Epidermal melanocyte (primary cell): ENCODE results near the gene CEP128.
A peak's percentile ranks its signal among the peaks of the same experiment; 100 is the strongest.
"Not testable (repeated sequence)": the region's sequence is repeated elsewhere in the genome, so short reads cannot be mapped to it uniquely, and the experiment has no call there.

Source experiments
- DNase-seq: peaks from one replicate; pipeline ENCODE4 v3.0.0; 2011; ENCODE audit warnings: low spot score; ENCODE audit not compliant: insufficient read length

The CEP128 gene

GRCh38 chr14:80954687-80955299 lies 13.3 kb upstream of the CEP128 start:
- DNase-seq = peak; percentile 41

- DNase-seq = not testable (repeated sequence)
Observed at GRCh38 chr14:80953211-80953610, 11.7 kb upstream of the CEP128 start.

GRCh38 chr14:80951491-80951890 lies 10.0 kb upstream of the CEP128 start:
- no peak for DNase-seq

DNA sequence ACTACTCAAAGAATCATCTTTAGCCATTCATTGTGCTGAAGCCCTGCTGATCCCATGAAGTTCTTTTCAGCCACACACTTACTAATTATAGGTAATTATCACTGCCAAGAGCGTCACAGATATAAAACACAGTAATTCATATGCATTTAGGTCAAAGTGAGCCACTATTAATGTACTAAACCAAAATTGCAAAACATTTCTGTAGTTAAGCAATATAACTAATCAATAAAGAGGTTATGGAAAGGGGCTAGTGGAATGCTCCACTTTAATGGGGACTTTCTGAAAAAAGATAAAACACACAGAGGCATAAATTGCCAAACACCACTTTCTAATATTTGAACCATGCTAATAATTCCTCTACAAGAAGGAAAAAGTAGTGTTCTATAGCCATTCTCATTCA lies 6.8 kb upstream of the CEP128 start:
- DNase-seq = no peak

- no peak for DNase-seq
Observed at GRCh38 chr14:80946797-80947196, 5.3 kb upstream of the CEP128 start.

DNA sequence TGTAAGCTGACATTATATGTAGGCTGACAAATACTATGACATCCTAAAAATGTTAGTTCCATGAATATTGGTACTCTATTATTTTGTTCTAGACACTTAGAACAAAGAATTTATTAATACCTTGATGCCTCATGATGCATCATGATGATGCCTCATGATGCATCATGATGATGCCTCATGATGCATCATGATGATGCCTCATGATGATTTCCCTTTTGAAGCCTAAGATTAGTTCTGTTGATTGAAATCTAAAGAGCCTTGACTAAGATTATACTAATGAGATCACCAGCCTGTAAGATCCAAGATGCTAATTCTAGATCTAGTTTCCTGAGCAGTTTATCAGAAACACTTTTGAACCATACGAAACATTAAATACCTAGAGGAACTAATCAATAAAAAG lies 4.6 kb upstream of the CEP128 start:
- DNase-seq = no peak

DNA sequence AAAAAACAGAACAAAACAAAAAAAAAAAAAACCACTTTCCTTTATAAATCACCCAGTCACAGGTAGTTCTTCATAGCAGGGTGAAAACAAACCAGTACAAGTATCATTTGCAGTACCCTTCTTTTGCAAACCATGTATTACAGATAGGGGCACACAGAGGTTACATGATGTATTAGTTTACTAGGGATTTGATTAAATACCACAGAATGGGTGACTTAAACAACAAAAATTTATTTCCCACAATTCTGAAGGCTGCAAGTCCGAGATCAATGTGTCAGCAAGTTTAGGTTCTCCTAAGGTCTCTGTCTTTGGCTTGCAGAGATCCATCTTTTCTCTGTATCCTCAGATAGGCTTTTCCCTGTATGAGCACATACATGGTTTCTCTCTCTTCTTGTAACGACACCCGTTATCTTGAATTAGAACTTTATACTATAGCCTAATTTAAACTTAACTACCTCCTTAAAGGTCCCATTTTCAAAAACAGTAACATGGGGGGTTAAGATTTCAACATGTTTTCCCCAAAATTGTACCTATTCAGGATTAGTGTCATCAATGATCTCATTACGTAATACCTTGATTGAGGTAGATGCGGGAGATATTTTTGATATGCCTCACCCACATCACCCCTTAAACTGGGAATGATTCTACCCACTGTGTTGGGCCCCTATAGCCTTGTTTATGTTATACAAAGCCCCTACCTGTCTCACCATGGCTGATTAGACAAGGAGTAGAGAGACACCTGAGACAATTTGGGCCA lies 3.5 kb upstream of the CEP128 start:
- DNase-seq = no peak

DNA sequence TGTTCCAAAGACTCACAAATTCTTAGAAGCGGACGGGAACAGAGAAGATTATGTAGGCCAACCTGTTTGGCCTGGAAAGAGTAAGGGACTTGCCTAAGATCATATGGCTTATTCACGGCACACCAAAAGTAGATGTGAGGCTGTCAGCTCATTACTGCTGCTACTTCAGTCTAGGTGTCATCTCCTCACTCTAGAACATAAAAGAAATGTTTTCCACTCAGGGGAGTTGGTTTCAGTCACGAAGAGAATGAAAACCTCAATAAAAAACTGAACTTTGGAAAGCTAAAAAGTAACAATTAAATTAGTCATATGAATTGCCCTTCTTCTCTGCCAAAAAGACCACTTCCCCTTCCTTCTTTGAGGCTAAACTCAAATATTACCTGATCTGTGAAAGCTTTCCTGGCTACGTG lies 658 bp upstream of the CEP128 start:
- no peak for DNase-seq

DNA sequence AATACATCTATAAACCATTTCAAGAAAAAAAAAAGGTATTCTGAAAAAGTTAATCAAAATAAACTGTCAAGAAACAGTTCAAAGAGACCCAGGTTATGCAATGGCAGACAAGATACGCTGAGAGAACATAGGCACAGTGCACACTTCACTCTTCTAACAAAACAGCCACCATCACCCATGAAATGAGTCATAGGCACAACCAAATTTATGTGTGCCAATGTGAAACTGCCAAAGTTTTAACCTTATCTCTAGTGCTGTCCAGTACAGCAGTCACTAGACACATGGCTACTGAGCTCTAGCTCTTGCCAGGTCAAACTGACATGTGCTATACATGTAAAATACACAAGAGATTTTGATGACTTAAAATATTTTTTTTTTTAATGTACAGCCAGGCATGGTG lies 1.4 kb downstream of the CEP128 start:
- no peak for DNase-seq

DNA sequence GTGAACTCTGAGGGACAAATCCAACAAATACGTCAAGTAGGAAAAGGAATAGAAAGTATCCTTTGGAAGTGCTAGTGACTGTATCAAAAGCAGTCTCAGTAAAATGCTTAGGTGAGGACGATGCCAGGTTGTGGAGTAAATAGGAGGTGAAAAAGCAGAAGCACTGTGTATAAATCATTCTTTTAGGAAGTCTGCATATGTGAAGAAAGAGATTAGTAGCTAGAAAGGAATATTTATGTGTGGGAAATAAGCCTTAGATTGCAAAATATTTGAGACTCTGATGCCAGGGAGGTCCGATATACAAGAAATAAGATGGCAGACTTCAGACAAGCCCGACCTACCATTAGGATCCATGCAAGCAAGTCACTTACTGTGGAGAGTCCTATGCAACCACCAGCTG lies 7.9 kb downstream of the CEP128 start:
- DNase-seq = no peak

GRCh38 chr14:80933282-80933681 lies 8.3 kb downstream of the CEP128 start:
- no peak for DNase-seq

- DNase-seq = no peak
Observed at GRCh38 chr14:80930836-80931389, 10.6 kb downstream of the CEP128 start.

DNA sequence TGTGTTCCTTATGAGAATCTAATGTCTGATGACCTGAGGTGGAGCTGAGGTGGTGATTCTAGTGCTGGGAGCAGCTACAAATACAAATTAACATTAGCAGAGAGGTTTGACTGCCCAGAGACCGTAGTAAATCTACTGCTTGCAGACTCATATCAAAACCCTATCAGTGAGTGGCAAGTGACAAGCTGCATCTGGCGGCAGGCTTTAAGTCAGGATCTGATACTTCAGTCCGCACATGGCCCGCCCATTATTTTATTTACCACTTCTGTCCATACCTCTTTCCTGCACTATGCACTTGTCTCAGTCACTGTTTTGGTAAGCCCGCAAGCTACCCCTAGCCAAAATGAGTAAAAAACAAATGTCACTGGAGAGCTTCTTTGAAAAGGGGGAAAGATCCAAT lies 11.4 kb downstream of the CEP128 start:
- DNase-seq = no peak

GRCh38 chr14:80927083-80927989 lies 14.2 kb downstream of the CEP128 start:
- DNase-seq = no peak

DNA sequence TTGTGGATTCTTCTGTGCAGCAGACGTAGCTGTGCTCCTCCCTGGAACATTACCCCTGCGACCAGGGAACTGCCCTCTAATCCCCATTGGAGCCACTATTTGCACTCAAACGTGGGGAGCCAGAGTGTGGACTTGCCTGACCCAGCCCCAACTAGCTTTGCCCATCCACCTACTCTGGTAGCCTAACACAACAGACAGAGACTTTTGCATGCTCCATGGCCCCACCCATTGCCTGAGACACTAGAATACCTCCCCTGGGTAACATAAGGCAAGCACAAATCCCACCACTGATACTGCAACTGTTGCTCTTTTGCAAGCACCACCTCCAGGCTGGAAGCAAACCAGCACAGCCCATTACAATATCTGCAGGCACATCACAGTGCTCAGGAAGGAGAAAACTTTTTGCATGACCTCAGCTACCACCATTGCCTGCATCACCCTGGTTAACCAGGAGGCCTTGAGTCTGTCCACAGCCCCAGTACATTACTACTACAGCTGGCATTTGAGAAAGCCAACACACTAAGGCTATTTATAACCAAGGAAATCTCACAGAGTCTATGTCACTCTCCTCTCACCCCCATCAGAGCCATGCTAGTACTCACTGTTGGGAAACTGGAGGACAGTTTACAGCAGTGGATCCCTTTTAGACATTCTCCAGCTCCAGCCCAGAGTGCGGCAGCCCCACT lies 15.0 kb downstream of the CEP128 start:
- DNase-seq = no peak

GRCh38 chr14:80924365-80925103 lies 17.0 kb downstream of the CEP128 start:
- no peak for DNase-seq

DNA sequence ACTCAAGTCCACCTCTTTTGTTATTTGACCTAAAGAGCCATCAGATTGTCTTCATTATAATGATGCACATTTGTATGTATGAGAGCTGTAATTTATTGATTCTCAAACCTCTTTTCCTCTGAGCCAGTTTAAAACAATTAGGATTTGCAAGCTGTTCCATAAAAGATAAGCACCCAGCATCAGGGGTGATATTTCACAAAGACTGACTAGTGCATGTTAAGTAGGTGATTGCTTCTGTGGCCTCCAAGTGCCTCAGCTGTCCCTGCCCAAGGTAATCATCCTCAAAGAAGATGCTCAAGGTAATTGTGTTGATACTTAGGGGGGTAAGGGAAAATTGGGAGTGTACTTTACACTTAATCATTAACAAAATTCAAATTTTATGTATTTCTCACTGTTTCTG lies 18.2 kb downstream of the CEP128 start:
- no peak for DNase-seq

DNA sequence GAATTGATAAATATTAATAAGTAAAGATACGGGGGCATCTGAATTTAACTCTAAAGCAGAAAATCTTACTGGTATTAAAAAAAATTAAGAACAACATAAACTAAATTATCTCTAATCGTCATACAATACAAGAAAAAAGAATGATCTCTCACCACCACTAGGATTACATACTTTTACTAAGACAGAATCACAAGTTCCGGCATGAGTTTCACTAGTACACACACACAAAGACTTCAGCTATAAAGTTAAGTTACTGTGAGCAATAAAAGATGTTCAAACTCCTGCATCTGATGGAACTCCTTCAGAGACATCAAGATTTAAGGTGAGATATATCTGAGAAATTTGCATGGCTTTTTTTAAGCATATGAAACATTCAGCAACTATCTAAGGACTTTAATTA lies 21.9 kb downstream of the CEP128 start:
- DNase-seq = no peak

- not testable (repeated sequence) for DNase-seq
Observed at GRCh38 chr14:80912013-80912412, 29.5 kb downstream of the CEP128 start.

DNA sequence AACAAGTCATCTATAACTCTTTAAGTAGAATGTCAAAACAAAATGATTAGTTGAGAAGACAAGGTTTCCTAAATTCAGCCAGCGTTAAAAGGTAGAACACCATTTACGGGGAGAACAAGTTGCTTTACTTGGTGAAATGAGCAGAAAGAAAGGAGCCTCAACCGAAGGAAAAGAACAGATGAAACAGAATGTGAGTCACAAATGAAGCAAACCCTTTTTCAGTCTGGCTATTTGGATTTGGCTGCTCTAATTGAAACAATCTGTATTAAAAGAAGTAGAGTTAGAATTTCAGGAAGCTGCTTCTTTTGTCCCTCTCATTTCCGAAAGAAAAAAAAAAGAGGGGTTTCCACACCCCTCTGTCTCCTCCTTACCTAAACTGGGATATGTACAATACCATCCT lies 34.6 kb downstream of the CEP128 start:
- DNase-seq = peak; percentile 23

DNA sequence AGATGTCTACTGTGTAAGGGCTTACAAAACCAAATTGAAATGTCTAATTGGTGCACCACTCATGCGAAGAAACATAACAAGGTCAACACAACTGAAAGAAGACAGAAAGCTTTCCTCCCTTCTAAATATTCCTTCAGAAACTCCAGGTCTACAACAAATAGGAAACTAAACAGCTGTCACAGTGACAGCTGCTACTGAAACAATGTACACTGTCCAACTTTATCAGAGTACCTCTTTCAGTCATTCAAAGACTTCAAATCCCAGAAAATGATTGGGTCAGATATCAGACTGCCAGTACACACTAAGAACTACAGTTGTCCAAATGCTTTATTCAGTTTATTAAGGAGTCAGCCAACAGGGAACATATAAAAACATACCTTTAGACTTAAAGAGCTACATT lies 35.2 kb downstream of the CEP128 start:
- no peak for DNase-seq
